GM19328 (cell line): ENCODE measurements around the gene TMEM131.

Source experiments
- ATAC-seq: cut with Tn5 transposase; IDR thresholded peaks from one replicate; pipeline ENCODE4 v1.9.1; 2021; ENCODE audit warnings: mild to moderate bottlenecking, moderate library complexity; ENCODE audit not compliant: unreplicated experiment

The TMEM131 gene

DNA sequence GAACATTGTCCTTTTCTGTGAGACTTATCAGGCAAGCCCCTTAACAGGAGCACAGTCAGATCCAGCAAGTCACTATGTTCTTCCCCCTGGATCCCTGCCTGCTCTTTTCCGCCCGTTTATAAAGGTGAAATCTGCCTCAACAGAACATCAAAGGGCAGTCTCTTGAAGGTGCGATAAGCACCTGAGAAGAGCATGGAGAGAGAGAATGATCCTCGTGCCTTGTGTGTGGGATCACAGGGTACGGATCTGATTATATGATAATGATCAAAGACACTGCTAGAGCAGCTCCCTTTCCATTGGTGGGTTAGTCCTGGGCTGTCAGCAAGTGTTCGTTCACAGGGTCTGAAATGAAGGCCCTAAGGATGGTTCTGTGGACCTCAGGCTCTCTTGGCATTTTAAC, 176.0 kb downstream of the TMEM131 start:
- ATAC-seq = no peak

DNA sequence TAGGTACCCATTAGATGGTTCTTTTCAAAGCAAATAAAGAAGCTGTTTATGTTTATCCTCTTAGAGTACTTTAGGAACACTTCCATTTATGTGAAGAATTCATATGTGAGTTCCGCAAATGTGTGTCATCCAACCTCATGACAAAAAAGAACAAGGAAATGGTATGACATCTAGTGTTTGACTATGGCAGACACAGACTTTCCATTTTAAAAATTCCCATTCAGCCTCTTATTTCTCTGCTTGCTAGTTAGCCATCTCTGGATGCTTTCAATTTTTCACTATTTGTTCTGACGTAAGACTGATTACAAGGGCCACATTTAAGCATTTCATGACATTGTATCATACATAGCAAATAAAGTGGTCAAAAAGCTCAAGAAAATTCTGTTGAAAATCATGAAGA, 179.3 kb downstream of the TMEM131 start:
- no peak for ATAC-seq

DNA sequence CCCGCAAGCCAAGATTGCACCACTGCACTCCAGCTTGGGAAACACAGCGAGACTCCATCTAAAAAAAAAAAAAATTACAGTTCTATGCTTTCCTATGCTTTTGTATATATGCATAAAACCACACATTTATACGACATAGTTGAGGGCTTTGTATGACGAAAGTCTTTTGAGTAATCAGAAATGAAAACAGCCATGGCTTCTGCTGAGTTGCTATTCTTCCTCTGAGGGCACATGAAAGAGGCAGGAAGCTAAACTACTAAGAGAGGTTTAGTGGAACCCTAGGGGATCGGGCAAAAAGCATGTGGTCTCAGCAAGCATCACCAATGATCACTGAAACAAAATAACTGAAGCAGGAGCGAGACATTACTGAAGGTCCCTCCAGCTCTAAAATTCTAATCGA, 182.8 kb downstream of the TMEM131 start:
- ATAC-seq = no peak

DNA sequence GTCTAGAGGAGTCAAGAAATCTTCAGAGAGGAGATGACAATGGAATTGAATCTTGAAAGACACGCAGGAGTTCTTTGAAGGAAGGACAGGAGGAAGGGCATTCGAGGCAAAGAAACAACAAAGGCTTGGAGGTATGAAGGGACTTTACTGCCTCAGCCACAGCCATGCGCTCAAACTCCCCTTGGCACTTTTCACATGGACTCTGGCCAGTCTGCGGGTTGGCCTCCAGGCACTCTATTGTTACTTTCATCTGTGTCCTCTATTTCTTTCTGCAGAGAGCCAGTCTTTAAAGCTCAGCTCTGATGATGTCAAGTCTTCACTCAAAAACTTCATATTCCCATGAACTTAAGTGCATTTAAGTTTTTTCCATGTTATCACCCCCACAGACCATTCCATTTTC, 186.9 kb downstream of the TMEM131 start:
- ATAC-seq = no peak

DNA sequence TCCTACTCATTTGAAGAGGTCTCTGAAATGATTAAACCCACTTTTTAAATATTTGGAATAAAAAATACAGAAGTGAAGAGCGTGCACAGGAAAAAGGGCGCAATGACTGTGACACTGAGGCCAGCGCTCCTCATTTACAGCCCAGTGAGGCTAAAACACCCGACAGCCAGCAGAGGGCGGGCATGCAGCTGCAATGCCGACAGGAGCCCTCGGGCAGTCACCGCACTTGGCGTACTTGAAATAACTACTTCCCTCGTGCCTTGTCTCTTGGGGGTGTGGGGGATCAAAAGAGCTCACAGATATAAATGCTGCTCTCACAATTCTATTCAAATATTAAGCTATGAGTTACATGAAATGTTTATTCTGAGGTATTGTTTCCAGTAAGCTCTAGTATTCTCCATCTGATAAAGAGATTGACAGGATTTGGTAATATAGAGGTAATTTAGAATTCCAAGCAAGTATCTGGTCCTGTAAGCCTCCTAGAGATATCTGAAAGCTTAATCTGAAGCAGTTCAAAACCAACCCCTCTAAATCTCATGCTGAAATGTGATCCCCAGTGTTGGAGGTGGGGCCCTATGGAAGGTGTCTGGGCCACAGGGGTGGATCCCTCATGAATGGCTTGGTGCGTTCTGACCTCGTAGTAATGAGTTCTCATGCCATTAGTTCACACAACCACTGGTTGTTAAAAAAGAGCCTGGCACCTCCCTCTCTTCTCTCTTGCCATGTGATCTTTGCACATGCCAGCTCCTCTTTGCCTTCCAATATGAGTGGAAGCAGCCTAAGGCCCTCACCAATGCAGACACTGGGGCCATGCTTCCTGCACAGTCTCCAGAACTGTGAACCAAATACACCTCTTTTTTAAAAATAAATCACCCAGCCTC, 188.8 kb downstream of the TMEM131 start:
- ATAC-seq = no peak

DNA sequence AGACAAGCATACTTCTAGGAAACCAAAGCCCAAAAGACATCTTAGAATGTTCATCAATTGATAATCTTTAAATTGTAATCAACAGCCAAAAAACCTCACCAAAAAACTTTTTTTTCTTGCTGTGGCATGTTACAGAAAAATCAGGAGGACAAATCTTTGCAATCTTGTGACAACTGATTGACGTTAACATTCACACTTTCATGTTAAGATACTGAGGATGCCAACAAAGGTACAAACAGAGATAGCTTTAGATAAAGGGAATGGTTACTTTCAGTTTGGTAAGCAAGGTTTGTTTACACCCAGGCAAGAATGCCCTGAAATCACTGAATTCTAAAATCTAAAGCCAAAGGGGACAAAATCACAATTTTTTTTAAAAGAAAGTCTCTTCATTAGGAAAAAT, 190.0 kb downstream of the TMEM131 start:
- no peak for ATAC-seq

DNA sequence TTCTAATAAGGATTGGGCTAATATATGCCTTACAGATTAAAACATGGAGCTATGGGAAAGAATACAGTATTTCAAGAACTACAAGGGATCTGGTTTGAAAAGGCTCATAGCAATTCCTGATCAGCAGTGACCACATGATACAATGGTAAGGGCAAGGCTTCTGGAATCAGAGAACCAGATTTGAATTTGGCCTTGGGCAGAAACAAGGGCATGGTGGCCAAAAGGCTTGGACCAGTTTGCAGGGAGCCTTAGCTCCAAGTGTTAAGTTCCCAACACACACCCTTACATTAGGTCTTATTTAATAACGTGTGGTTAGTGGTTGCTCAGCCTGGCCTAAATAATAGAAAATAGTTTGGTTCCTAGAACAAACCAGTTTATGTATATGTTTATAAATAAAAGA, 194.7 kb downstream of the TMEM131 start:
- no peak for ATAC-seq

DNA sequence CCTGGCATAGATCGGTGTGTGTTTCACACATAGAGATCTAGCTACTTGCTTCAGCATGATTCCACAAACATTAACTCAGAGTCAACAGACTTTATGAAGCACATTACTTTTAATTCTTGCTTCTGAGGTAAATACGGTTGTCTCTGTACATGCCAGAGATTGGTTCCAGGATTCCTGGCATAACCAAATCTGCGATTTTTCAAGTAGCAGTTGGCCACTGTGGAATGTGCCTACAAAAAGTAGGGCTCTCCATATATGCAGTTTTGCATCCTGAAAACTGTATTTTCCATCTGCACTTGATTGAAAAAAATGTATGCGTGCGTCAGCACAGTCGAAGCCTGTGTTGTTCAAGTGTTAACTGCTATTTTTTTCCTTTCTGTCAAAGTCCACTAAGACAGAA, 197.3 kb downstream of the TMEM131 start:
- ATAC-seq = no peak

DNA sequence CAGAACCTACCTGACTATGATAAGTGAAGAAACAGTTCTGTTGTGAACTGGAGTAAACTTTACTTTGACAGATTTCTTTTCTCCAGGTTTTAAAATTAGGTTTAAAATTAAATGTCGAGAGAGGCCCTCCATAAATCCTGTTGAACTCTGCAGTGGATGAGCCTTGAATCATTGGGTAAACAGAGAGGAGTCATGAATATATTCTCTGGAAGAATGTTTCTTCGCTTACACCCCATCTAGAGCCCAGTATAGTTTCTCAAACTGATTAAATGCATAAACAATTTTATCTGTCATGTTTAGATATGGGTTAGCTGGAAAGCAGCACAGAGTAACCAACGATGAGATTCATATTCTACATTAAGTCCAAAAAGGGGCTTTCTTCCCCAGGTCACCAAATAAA, 198.4 kb downstream of the TMEM131 start:
- no peak for ATAC-seq

DNA sequence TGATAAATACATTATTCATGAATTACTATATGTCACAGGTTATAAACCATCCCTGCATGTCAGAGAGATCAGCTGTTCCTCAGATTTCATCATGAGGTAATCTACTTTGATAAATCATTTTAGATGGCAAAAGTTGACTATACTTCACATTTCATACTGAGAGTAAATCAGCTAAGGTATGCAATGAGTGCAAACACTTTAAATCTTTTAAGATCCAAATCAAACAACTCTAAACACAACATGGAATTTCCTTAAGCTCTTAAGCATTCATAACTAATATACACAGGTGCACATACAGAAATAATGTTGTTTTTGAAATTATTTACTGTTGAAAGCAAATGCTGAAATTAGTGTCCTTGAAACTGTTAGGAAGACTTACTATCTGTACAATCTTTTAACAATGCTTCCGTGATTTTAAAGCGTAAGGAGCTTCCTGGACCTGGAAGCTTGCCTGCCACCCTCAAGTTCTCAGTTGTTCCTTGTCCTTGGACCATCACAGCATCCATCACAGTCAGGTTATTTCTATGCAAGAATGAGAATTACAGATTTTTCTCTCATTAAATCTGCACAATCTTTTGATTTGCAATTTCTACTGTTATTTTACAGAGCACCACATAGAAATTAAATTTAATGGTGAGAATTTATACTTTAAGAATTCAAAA, 199.2 kb downstream of the TMEM131 start:
- no peak for ATAC-seq

DNA sequence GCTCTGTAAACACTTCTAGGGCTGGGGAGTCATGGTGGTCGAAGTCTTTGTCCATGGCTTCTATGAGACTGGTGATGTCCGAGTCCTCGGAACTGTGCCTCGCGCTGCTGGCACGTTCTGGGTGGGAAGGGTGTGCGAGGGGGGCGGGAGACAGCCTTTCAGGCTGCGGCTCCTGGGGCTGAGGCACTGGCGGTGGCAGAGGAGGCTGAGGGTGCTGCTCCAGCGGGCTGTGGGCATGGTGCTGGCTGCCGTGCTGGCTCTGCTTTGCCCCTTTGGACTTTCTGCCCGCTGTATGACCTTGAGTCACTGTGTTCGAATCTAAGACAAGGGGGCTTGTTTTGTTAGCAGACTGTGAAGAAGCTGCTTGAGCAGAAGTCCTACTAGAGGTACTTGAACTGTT, 203.3 kb downstream of the TMEM131 start:
- no peak for ATAC-seq

DNA sequence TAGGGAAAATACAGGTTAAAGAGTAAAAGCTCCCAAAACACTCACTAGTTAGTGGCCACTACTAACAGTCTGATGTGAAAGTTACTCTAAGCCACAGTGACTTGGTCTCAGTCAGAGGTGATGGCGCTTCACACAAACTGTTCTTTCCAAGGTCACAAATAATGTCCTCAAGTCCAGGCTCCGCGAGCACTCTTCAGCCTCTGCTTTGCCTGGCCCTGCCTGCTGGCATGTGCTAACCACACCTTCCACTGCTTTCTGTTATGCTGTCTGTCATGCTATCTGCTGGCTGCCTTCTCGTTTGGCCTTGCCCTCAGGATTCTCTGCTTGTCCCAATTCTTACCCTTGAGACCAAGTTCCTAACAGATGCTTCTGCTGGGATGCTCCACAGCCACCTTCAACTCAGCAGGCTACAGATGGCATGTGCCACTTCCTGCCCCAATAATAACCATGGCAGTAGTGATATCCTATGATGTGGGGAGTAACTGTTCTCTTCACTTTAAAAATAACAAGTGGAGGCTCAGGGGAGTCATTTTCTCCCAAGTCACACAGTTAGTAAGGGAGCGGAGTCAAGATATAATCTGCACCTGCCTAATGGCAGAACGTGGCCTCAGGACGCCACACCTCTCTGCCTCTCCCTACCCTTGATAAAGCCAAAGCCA, 206.6 kb downstream of the TMEM131 start:
- no peak for ATAC-seq

DNA sequence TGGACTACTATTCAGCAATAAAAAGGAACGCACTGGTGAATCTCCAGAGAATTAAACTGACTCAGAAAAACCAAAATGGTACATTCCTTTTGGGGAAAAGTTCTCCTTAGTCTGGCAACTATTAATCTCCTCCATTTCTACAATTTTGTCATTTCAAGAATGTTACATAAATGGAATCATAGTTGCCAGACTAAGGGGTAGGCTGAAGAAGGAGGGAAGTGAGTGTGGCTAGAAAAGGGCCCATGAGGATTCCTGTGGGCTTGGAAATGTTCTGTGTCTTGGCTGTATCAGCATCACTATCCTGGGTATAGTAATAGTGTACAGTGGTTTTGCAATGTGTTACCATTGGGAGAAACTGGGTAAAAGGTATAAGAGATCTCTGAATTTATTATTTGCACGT, 209.9 kb downstream of the TMEM131 start:
- ATAC-seq = no peak

DNA sequence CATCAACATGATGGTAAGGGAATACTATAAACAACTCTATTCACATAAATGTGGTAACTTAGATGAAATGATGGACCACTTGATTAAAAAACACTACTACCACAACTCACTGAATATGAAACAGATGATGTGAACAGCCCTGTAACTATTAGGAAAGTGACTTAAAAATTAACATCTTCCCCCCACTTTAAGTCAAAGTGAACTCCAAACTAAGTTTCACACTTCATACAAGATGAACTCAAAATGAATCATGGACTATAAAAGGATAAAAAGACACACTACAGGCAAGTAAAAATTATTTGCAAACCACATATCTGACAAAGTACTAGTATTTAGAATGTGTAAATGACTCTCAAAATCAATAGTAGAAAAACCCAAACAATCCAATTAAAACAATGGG, 210.8 kb downstream of the TMEM131 start:
- ATAC-seq = no peak

DNA sequence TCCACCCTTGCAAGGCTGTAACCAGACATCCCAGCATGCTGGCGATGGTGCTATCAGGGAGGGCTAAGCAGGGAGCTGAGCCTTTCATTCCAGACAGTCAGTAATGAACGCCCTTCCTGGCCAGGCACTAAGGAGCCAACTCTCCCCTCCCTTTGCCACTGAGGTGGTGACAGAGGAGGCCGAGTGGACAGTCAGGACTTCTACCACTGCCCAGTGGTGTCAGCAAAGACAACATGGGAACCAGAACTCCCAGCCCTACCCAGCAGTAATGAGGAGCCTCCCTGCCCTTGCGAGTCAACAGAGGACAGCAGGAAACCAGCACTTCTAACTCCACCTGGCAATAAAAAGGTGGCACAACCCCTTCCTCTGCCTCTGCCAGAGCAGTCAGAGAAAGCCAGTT, 213.8 kb downstream of the TMEM131 start:
- no peak for ATAC-seq

DNA sequence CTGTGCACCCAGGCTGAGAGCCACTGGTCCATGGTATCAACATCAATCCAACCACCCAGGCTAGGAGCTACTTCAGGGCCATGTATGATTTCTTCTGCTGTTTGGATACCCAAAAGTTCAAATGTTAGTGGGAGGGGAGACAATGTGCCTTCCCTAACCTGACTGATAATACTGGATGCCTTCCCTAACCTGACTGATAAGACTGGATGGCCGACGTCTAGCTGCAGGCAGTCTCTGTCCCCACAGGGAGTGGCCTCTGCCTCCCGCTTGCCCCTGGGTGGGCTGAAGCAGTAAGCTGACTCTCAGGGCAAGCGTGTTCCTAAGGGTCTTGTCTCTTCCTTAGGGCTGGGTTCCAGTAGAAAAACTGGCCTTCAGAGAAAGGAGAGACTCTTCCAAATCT, 216.6 kb downstream of the TMEM131 start:
- ATAC-seq = no peak

DNA sequence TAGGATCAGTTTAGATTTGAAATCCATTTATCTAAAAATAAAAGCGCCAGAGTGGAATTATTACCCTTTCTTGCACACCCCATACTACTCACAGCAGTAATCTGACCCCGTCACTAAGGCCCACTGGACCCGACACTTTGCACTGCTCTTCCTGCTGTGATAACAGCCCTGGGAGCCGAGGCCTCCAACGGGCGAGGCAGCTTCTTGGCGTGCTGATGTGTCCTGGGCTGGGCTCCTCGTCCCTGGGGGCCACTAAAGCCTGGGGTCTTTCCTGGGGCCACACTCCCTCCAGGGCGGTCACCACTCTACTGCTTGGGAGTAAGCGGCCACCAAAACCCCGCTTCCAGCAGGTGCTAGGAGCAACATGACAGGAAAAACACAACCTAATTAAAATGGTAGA, 220.7 kb downstream of the TMEM131 start:
- ATAC-seq = no peak

DNA sequence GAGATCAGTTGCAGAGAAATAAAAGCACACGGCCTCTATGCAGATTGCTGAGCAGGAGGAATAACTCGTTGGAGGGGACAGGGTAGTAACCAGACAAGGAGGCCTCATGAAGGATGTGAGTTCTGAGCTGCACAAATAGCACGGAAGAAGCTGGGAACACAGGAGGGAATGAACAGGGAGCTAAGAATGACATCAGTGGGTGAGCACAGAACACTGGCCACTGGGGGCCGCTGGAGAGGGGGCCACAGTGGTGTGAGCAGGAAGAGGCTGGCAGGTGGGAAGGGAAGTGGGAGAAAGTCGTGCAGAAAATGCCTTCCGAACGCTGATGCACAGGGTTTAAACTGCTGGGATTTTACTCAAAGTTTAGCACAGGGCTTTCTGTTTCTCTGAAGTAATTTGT, 221.3 kb downstream of the TMEM131 start:
- no peak for ATAC-seq

DNA sequence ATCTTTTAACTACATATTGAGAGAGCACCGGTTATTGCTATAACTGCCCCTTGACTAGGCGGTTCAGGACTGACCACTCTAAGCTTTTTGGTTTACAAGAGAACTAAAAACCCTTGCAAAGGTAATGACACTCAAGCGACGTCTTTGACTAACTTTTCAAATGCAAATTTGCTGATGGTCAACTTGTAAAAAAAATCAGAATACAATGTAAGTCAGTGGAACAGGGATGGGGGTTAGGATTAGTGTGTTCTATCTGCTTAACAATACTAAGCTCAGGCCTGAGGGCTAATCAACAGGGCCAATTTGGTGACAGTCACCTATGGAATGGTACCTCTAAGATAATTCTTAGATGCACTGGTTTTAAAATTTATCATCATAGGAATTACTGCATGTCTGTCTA, 225.3 kb downstream of the TMEM131 start:
- no peak for ATAC-seq

DNA sequence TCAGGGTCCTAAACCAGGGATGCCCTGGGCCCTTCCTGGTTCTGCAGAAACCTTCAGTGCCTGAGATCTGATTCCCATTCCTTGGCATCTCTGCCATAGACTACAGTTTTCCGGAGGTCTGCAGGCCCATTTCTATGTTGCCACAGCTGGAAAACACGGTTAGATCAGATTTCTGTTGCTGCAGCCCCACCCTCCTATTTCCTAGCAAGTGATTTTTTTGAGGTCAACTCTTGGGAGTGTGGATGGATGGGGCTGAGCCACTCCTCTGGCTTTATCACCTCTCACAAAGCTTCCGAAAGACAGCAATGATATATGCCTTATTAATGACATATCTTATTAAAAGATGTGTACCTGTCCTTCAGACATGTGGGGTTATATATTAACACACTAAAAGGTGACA, 226.0 kb downstream of the TMEM131 start:
- no peak for ATAC-seq

DNA sequence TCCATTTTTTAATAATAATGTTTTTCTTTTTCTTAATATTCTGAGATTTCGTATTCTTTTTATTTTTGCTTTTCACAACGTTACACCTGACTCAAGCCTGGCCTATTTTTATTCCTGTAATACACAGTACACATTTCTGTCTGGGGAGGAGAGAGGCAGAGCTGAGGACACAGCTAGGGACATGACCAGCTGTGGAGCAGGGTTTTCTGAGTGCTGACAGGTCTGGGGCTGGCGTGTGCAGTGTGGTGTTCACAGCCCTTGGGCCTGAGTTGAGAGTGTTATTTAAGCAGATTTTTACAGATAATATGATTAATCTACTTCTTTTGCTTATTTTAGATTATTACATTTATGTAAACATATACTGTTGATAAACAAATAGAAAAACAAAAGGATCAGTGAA, 226.4 kb downstream of the TMEM131 start:
- ATAC-seq = no peak

DNA sequence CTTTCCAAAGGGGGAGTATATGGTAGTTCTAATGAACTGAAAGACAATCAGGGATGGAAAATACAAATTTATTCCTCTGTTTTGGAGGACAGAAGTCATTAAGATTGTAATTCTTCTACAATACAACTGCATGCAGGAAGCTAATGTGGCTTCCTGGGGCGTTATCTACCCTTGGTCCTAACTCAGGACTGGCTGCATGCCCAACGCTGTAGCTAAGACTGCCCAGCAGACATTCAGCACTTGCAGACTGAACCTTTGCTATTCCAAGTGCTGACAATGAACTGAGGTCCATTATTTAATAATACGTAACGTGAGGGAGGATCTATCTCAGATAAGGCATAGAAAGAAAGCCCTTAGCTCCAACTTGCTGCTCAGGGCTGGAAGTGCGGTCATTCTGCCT, 229.2 kb downstream of the TMEM131 start:
- no peak for ATAC-seq
